SK-N-SH (cell line): Measurements from ENCODE around the gene TMEM109. TPM values are rescaled to one million over a fixed set of nuclear protein-coding genes. Genes with fewer than 3 reads are reported as not detected.

Experiments
- CTCF ChIA-PET: fragments of 300-600, 350-600 bp; formaldehyde crosslinking; extraction: SDS; loops from one replicate; lab custom pipeline; 2021; lab: Yijun Ruan, JAX
- POLR2A ChIA-PET: fragments of 350-600 bp; sonication (Branson Sonifier 250); formaldehyde crosslinking; extraction: SDS; loops from one replicate; lab custom pipeline; 2020; ENCODE audit warnings: antibody characterized with exemption, inconsistent platforms; lab: Yijun Ruan, JAX
- DNase-seq: peaks from one replicate; pipeline ENCODE4 v3.0.0; 2012
- H2AFZ ChIP-seq: fragments of 200-600 bp; sonication (generic); 2 replicates; pipeline ENCODE4 v1.8.1; 2016; ENCODE audit warnings: antibody characterized with exemption, mild to moderate bottlenecking, low read depth
- H3F3A ChIP-seq: fragments of 200-600 bp; sonication (generic); replicated peaks from 2 replicates; pipeline ENCODE3; 2016; ENCODE audit warnings: antibody characterized with exemption, mild to moderate bottlenecking; ENCODE audit not compliant: insufficient read depth
- H3K27ac ChIP-seq, 2 experiments: fragments of 200-500 bp in 1 of 2; fragments of 200-600 bp in 1 of 2; sonication (Bioruptor generic) in 1 of 2; sonication (generic), shearing (Covaris generic) in 1 of 2; 2 replicates each; pipeline versions ENCODE4 v1.5.1 to v1.6.1; 2014 to 2016; ENCODE audit warnings: low read depth in 2 of 2, inconsistent platforms in 1 of 2, low read length in 1 of 2, mild to moderate bottlenecking in 1 of 2, mixed read lengths in 1 of 2
- H3K27me3 ChIP-seq: fragments of 200-600 bp; sonication (generic), shearing (Covaris generic); 2 replicates; pipeline ENCODE4 v1.6.1; 2016; ENCODE audit warnings: mixed run types; ENCODE audit not compliant: insufficient read depth
- H3K36me3 ChIP-seq, 2 experiments: fragments of 200-500 bp in 1 of 2; fragments of 200-600 bp in 1 of 2; sonication (Bioruptor generic) in 1 of 2; sonication (generic) in 1 of 2; replicated peaks in 1 of 2; 2 replicates each; pipeline versions ENCODE3 to v1.5.1; 2014 to 2016; ENCODE audit warnings: low read length in 1 of 2, mild to moderate bottlenecking in 1 of 2; ENCODE audit not compliant: insufficient read depth in 2 of 2, control insufficient read depth in 1 of 2
- H3K4me1 ChIP-seq, 2 experiments: fragments of 200-500 bp in 1 of 2; fragments of 200-600 bp in 1 of 2; sonication (Bioruptor generic) in 1 of 2; sonication (generic), shearing (Covaris generic) in 1 of 2; 2 replicates each; pipeline versions ENCODE4 v1.5.1 to v1.6.1; 2014 to 2016; ENCODE audit warnings: low read depth in 1 of 2, low read length in 1 of 2, mixed run types in 1 of 2; ENCODE audit not compliant: insufficient read depth in 2 of 2, control insufficient read depth in 1 of 2
- H3K4me2 ChIP-seq: fragments of 200-600 bp; sonication (generic), shearing (Covaris generic); 2 replicates; pipeline ENCODE4 v1.6.1; 2017; ENCODE audit warnings: mixed run types
- H3K4me3 ChIP-seq, 2 experiments: fragments of 200-500 bp in 1 of 2; fragments of 200-600 bp in 1 of 2; sonication (Bioruptor generic) in 1 of 2; sonication (generic), shearing (Covaris generic) in 1 of 2; 2 replicates each; pipeline versions ENCODE4 v1.5.1 to v1.8.1; 2014 to 2016; ENCODE audit warnings: low read depth in 2 of 2, inconsistent platforms in 1 of 2, low read length in 1 of 2, mild to moderate bottlenecking in 1 of 2, mixed read lengths in 1 of 2, moderate library complexity in 1 of 2
- H3K79me2 ChIP-seq: fragments of 200-600 bp; sonication (generic); 2 replicates; pipeline ENCODE4 v1.8.1; 2017; ENCODE audit warnings: mild to moderate bottlenecking; ENCODE audit not compliant: insufficient read depth
- H3K9ac ChIP-seq: fragments of 200-600 bp; sonication (generic); 2 replicates; pipeline ENCODE4 v1.6.1; 2017; ENCODE audit warnings: mixed run types
- H3K9me2 ChIP-seq: fragments of 200-600 bp; sonication (generic); 2 replicates; pipeline ENCODE4 v1.6.1; 2017; ENCODE audit warnings: mixed run types
- H3K9me3 ChIP-seq: fragments of 200-600 bp; sonication (generic); 2 replicates; pipeline ENCODE4 v1.6.1; 2017; ENCODE audit warnings: mixed run types, mild to moderate bottlenecking, moderate library complexity
- H4K20me1 ChIP-seq: fragments of 200-600 bp; sonication (generic); 2 replicates; pipeline ENCODE4 v1.6.1; 2017; ENCODE audit warnings: mild to moderate bottlenecking, mixed run types; ENCODE audit not compliant: insufficient read depth
- CTCF ChIP-seq: fragments of 200-600 bp; sonication (generic); IDR thresholded peaks from 2 replicates; pipeline ENCODE4 v1.6.1; 2017; ENCODE audit warnings: antibody characterized with exemption, mild to moderate bottlenecking, moderate library complexity
- FOXJ3 ChIP-seq: sonication (generic); formaldehyde crosslinking; IDR thresholded peaks from 2 replicates; pipeline ENCODE4 v1.5.1; 2020; ENCODE audit warnings: mild to moderate bottlenecking, missing genetic modification reagents
- FOXM1 ChIP-seq: IDR thresholded peaks from 2 replicates; pipeline ENCODE4 v1.4.0; 2012; ENCODE audit warnings: low read depth, mild to moderate bottlenecking
- GABPA ChIP-seq: IDR thresholded peaks from 2 replicates; pipeline ENCODE4 v1.4.0; 2012; ENCODE audit warnings: low read depth, mild to moderate bottlenecking
- GATA2 ChIP-seq: sonication (generic); formaldehyde crosslinking; IDR thresholded peaks from 2 replicates; pipeline ENCODE4 v1.5.0; 2020; ENCODE audit warnings: mild to moderate bottlenecking, missing genetic modification reagents
- MXI1 ChIP-seq: IDR thresholded peaks from 2 replicates; pipeline ENCODE4 v1.6.1; 2012; ENCODE audit warnings: mild to moderate bottlenecking, low read depth, low read length, improper control_type of control experiment
- NRF1 ChIP-seq: IDR thresholded peaks from 2 replicates; pipeline ENCODE4 v1.6.1; 2012; ENCODE audit warnings: low read depth, mild to moderate bottlenecking, low read length
- RAD21 ChIP-seq: IDR thresholded peaks from 2 replicates; pipeline ENCODE4 v1.6.1; 2012; ENCODE audit warnings: mild to moderate bottlenecking, low read length
- RCOR1 ChIP-seq: fragments of 150-350 bp; IDR thresholded peaks from 2 replicates; pipeline ENCODE4 v1.6.1; 2017; ENCODE audit warnings: antibody characterized with exemption, low read length
- RFX5 ChIP-seq: IDR thresholded peaks from 2 replicates; pipeline ENCODE4 v1.6.1; 2012; ENCODE audit warnings: mild to moderate bottlenecking, improper control_type of control experiment, low read length
- RXRA ChIP-seq: IDR thresholded peaks from 2 replicates; pipeline ENCODE4 v1.4.0; 2012; ENCODE audit warnings: low read depth, mild to moderate bottlenecking, borderline replicate concordance
- SIN3A ChIP-seq: IDR thresholded peaks from 2 replicates; pipeline ENCODE4 v1.6.1; 2012; ENCODE audit warnings: low read depth, mild to moderate bottlenecking, low read length, moderate library complexity, borderline replicate concordance
- TAF1 ChIP-seq: IDR thresholded peaks from 2 replicates; pipeline ENCODE4 v1.6.1; 2012; ENCODE audit warnings: low read depth, mild to moderate bottlenecking, low read length, moderate library complexity, borderline replicate concordance
- USF1 ChIP-seq: IDR thresholded peaks from 2 replicates; pipeline ENCODE4 v1.4.0; 2012; ENCODE audit warnings: low read depth, borderline replicate concordance
- ZBTB33 ChIP-seq: IDR thresholded peaks from 2 replicates; pipeline ENCODE4 v1.4.0; 2012; ENCODE audit warnings: low read depth, borderline replicate concordance
- WGBS: methylation state at CpG from one replicate; pipeline ENCODE4 v1.1.6; 2017; ENCODE audit warnings: low lambda C conversion rate; 5-methylcytosine and 5-hydroxymethylcytosine counted together
- polyA plus RNA-seq, 3 experiments: library from polyadenylated mRNA; depleted of rRNA; stranded (reverse); fragments of >200 nt; gene quantifications; 2 replicates each; pipeline ENCODE4 v1.2.3, GENCODE V29; 2012
- TF ChIP-seq, protein P1 (sequence below): IDR thresholded peaks from 2 replicates; pipeline ENCODE4; 2012

Gene TMEM109
- polyA plus RNA-seq, 1 of the 3 experiments (the other 2 are of a cell fraction) = 52.7 TPM

- WGBS = 75% methylated on average over 9 of the region's 10 CpGs
- H3K4me1 ChIP-seq = peaks cover 0 to 8% of the 10 kb centered on the region in 2 experiments; a peak in 1 of 4 replicates
- H4K20me1 ChIP-seq = no peaks in the 10 kb centered on the region
- H3K4me3 ChIP-seq = no peak overlapping the region
- ChIA-PET POLR2A (no interaction called here), CTCF (interaction anchor here (7.7 kb wide), 1 partner anchor 38 kb away, joined by 56 read pairs; no protein-coding TSS in a partner anchor)
- TF ChIP-seq TAF1 (no peak), RCOR1 (no peak), USF1 (no peak), RFX5 (no peak), SIN3A (no peak), NRF1 (no peak), RAD21 (no peak), MXI1 (no peak), CTCF (no peak), FOXM1 (no peak), GATA2 (CRISPR knock-in tag) (no peak), GABPA (no peak), FOXJ3 (CRISPR knock-in tag) (no peak), ZBTB33 (no peak), RXRA (no peak)
- TF ChIP-seq, protein P1, sequence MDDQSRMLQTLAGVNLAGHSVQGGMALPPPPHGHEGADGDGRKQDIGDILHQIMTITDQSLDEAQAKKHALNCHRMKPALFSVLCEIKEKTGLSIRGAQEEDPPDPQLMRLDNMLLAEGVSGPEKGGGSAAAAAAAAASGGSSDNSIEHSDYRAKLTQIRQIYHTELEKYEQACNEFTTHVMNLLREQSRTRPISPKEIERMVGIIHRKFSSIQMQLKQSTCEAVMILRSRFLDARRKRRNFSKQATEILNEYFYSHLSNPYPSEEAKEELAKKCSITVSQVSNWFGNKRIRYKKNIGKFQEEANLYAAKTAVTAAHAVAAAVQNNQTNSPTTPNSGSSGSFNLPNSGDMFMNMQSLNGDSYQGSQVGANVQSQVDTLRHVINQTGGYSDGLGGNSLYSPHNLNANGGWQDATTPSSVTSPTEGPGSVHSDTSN = no peak
- H3K36me3 ChIP-seq = no peaks in the 10 kb centered on the region
- no peak overlapping the region for H3K4me2 ChIP-seq
- no peak overlapping the region for H3K27ac ChIP-seq
- H3K9me2 ChIP-seq = no peaks in the 10 kb centered on the region
- no peaks in the 10 kb centered on the region for H3K79me2 ChIP-seq
- H3K27me3 ChIP-seq = no peaks in the 10 kb centered on the region; the same call in 1 of the 2 replicates
- no peaks in the 10 kb centered on the region for H3F3A ChIP-seq
- no peak overlapping the region for H2AFZ ChIP-seq
- no peaks in the 10 kb centered on the region for H3K9me3 ChIP-seq
- H3K9ac ChIP-seq = no peak overlapping the region
- DNase-seq = no peak
Measured at GRCh38 chr11:60868682-60869450, 45.1 kb upstream of the TMEM109 start.
